NCI-H345 treated with DMSO at 0.1 percent for 48 hours (cell line): ENCODE results near the gene TWIST1.

Experiments used
- DNase-seq: peaks from one replicate; lab custom pipeline; 2025; ENCODE audit not compliant: unreplicated experiment; lab: John Stamatoyannopoulos, UW

TWIST1 gene

DNA sequence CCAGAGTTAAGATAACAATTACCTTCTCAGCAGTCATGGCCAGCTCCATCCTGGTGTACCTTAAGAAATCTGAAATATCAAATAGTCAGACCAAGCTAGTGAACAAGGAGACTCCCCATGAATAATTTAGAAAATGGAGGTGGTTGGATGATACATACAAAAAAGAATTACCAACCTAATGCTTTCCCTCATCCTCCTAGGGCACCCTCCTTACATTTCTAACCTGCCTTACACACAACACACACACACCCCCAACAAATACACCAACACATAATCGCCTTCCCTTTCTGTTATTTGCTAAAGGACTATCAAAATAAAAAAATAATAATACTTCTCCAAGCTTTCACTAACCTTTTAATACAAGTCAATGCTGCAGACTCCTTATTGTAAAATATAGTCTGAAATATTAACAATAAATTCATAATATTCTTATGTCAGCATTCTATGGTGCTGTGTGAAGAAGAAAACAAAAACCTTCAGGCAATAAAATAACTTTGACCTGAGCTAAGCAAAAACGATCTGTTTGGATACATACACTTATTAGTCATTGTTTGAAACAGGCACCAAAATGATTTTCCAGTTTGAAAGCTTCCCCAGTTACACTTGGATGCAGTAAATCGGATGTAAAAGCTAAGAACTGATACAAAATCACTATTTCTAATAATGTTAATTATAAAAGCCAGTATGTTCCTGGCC, 3.4 kb downstream of the TWIST1 start:
- DNase-seq: no peak

- DNase-seq: no peak
Observed at GRCh38 chr7:19113002-19113350, 4.5 kb downstream of the TWIST1 start.

DNA sequence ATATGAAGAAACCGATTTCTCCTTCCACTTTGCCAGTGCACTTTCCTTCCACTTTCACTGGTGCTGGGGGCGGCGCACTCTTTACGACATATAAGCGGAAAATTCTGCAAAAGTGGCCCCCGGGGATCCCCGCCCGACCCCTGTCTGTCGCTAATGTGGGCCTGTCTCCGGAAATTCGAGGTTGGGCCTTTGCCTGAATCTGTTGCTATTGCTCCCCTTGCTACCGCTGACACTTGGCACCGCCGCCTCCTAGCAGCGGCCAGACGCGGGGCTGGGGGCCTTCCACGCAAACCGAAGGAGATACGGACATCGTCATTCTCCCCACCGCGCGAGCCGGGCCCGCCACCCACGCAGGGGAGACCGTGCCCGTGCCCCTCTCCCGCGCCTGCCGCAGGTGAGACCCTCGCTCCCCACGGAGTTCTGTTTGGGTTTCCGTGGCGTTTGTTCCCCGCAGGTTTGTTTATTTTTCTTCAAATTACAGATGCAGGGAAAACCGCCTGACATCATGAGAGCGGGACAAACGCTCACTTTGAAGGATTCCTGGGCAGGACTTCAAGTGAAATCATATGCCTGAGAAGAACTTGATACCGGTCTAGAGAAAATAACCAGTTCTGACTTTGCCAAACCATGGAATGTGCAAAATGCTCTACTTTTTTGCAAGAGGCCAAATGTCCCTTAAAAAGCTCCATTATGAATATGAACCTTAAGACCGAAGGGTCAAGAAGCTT, 5.0 kb downstream of the TWIST1 start:
- DNase-seq: no peak

GRCh38 chr7:19111474-19112273, 5.8 kb downstream of the TWIST1 start:
- no peak for DNase-seq

DNA sequence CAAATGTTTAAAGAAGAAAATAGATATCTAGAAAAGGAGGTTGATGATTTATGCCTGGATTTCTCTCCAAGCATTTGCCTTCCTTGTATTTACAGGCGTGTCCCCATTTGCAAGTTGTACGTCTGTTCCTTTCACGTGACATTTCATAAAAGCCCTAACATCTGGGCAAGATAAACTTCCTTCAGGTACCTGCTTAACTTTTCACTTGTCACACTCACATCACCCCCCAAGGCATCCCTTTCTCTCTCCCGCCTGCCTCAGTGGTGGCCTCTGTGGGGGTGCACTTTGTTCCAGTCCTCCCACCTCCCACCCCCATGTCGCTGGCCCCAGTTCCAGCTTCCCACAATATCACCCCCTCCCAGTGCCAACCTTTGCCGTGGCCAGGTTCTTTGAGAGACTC, 6.7 kb downstream of the TWIST1 start:
- no peak for DNase-seq

GRCh38 chr7:19110026-19110730, 7.3 kb downstream of the TWIST1 start:
- DNase-seq: no peak

DNA sequence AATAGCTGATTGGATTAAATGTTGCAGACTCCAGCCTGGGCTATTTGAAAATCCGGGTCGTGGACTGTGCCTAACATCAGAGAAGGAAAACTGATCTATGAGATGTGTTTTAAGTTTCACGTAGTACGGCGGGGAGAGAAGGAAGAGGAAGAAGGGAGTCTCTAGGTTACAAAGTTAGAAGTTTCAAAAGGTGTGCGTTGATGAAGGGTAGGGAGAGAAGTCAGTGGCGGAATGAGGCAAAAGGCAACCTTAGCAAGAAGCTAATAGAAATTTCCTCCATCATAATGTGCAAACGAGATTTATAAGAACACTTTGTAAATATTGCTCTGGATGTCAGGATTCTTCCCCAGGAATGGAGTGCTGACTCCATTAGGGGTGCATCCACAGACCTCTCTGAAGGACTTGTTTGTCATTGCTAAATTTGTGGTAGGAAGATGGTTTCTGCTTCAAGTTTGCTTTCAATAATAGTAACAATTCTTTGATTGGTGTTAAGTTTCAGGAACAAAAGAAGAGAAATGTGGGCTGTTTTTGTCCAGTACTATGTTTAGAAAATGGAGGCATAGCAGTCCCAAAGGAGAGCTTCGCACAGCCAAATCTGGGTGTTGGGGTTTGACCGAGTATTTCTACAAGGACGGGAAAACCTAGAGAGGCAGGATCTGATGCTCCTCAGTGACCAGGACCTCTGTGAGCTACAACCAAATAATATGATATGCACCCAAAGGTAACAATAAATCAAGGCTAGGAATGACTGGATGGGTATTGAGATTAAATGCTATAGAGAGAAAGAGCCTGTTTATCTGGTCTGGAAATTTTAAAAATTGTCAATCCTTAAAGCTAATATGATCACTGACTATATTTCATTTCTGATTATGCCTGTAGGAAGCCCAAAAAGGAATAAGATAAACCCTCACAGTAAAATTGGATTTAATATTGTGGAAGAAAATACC, 8.2 kb downstream of the TWIST1 start:
- no peak for DNase-seq

DNA sequence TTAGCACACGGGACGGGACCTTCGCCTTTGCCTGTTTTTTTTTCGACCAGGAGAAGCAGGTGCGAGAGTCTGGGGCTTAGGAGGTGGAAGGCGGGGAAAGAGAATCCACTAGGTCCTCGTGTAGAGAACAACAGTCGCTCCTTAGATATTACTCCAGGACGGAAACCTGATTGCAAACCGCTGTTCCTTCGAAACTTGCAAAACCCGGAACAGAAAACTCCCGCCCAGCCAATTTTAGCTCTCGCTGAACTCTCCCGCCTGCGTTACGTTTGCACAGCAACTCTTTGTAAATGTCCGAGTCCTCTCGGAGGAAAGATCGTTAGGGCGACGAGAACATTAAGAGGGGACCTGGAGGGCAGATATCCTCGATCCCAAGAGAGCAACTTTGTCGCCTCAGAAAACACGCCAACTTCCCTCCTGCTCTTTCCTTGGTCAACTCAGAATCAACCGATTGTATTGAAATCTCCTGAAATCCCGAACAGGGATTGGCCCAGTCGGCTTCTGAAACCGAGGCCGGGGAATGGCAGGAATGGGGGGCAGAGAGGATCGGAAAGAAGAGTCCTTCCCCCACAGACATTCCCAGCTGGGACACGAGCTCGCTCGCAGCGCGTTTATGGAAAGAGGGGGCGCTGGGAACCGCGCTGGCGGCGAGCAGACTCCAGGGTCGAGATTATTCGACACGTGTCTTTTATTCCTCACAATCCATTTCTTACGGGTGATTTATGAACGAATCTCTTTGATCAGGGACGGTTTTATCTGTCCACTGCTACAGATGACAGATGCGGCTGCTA, 9.9 kb downstream of the TWIST1 start:
- DNase-seq: no peak

GRCh38 chr7:19107081-19107355, 10.4 kb downstream of the TWIST1 start:
- DNase-seq: no peak

DNA sequence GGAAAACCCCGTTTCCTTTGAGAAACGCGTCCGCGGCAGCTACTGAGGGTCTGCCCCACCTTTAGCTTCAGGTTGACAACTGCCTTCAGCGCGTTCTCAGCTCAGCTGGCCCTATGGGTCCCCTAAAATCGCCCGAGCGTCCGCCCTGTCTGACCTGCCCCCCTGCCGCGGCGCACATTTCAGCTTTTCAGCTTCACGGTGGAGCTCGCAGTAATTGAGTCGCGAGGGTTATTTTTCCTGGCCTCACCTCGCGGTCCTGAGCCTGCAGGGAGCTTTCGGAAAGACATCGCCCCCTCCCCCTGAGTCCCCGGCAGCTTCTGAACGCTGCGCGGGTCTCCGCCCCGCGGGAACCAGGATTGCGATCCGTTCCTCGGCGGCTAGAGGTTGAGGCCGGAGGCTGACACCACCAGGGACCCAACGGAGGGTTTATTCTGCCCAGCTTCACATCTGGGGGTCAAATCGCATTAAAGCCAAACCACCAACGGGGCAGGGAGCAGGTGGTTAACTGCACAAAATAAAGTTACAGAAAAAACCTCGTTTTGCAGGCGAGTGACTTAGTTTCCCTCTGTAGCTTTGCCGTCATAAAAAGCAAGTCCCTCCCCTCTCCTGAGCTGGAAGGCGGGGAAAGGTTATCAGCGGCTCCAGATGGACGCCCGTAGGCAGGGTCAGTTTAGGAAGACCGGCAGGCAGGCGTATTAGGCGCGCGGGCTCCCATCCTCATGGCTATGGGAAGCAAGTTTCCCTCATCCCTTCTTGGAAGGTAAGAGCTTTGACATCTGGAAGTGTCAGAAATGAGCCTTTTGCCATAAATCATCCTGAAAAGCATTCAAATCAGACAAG, 11.0 kb downstream of the TWIST1 start:
- DNase-seq: no peak

DNA sequence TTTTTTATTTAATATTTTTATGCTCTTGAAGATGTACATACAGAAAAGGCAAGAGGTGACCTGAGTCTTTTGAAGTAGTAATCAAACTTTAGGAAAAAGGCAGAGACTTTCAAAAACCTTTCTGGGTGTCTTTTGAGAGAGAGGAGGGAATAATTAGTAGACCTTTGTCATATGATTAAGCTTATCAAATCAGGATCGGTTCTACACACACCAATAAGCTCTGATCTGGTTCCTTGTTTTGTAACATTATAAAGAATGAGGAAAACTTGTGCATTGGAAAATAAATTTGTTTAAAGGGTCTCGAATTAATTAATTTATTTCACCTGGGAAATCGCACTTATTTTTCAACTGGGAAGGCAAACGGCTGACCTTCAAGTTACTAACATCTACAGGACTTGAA, 11.9 kb downstream of the TWIST1 start:
- no peak for DNase-seq

- no peak for DNase-seq
Observed at GRCh38 chr7:19104811-19105210, 12.6 kb downstream of the TWIST1 start.

- no peak for DNase-seq
Observed at GRCh38 chr7:19102884-19103283, 14.6 kb downstream of the TWIST1 start.

GRCh38 chr7:19101909-19102308, 15.5 kb downstream of the TWIST1 start:
- DNase-seq: no peak

DNA sequence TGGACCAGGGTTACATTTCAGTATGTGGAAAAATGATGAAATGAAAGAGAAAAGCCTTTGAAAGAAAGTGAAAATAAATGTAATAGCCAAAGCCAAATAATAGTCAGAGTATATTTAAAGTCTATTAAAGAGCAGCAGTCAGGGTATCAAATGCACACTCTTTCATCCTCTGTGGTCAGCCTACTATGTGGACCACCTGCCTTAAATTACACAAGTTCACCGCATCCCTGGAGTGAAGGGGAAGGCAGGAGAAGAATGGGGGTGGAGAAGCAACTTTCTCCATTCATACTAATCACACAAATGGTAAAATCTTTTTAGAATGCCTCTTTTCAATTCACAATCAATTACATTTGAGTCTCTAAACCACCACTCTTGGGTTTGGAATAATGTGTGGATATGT, 16.0 kb downstream of the TWIST1 start:
- no peak for DNase-seq

DNA sequence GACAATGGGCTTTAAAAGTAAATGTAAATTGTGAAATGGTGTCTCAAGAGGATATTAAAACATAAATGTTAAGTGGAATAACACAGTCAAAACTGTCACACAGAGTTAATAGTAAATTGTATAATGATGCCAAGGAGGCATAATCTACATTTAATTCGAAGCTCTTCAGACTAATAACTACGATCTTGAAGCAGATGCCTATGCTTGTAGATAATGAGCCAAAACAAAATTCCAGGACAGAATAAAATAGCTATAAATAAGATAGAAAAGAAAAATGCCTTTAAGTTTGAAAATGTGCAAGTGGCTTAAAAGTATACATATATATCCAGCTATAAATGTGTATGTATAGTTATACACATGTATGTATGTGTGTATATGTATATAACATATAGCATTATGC, 17.5 kb downstream of the TWIST1 start:
- DNase-seq: no peak

GRCh38 chr7:19099194-19099593, 18.2 kb downstream of the TWIST1 start:
- no peak for DNase-seq

DNA sequence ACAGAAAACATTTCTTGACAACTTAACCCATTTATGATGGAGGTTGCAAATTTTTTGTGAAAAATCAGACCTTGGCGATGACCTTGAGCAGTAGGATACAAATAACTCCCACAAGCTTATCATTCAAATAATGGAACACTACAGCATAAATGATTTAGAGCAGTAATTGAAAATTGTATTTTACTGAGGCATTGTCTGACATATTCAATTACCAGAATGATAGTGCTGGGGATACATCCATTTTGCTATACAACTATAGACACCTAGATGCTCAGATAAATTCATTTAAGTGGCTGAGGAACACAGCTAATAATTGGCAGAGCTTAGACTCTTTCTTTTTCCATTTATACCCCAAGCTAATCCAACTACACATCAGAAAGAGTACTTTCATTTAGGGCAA, 18.9 kb downstream of the TWIST1 start:
- no peak for DNase-seq
